ENCODE results near the gene LYST. TPM values are rescaled to one million over a fixed set of nuclear protein-coding genes. Genes with fewer than 3 reads are reported as not detected.
A peak's percentile ranks its signal among the peaks of the same experiment; 100 is the strongest.
"Not testable (repeated sequence)": the region's sequence is repeated elsewhere in the genome, so short reads cannot be mapped to it uniquely, and the experiment has no call there.

Gene LYST
- total RNA-seq, 8 experiments from 2014 or later: 9.1 to 28.5 (median 17.4) TPM

DNA sequence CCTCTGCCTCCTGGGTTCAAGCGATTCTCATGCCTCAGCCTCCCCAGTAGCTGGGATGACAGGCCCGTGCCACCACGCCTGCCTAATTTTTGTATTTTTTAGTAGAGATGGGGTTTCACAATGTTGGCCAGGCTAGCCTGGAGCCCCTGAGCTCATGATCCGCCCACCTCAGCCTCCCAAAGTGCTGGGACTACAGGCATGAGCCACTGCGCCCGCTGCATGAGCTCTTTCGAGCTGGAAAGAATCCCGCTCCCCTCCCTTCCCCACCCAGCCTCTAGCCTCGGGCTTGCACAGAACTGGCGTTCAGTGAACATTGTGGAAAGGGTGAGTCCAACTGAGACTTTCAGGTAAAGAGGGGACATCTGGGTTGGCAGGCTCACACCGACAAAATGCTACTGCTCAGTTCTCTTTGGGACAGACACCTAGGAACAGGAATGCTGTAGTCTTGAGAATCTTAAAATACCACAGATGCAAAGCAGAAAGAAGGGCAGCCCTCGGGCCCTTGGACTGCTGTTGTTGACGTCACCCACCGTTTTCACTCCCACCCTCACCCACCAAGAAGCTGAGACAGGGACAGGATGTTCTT lies 207.4 kb downstream of the LYST start:
- WGBS, 10 experiments: 86 to 100% (median 99%) methylated on average over 1 to 7 of the region's 14 CpGs; no CpG with 5 or more reads in 1 of the 10 experiments
- H3K27ac ChIP-seq: no peak overlapping the region
- no peak overlapping the region for H3K4me3 ChIP-seq
- H3K4me1 ChIP-seq (replicated peaks in 1 of 2): no peaks in the 10 kb centered on the region
- ATAC-seq (replicated peaks in 6 of 8): no peak
- in situ Hi-C loops (cut with MboI; ENCODE audit: low pct_unique_long_range_greater_than_20kb in 2 of 9, low sequenced_read_pairs in 9 of 9, unreplicated experiment in 9 of 9): no loop called here

DNA sequence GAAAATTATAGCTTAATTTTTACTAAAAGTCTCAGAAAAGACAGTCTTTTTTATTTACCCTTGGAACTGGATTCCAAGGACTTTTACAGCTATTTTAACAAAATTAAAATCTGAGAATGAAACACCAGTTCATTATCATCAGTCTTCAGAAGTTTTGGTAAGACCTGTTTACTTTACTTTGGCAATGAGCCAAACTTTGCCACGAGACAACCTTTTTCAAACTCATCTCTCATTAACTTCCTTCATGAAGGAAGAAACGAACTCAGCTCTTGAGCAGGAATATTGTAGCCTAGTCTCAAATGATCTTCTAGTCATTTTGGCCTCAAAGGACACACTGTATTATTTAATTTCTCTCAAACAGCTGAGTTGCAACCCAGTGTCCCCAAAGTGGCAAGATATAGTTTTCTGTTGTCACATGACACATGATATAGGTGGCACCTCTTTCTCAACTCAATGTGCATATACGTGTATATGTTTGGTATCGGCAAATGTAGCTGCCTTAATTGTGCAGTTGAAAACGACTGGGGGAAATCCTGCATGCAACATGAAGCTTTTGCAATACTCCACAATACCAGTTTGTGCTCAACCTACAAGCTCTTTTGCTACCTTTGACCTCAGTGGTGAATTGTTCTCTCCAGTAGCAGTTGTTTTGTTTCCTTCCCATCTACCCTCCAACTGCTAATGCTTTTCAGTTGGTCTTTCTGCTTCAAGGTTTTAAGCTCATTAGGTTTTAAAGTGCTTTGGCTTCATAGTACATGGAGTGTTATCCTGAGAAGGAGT lies 208.8 kb downstream of the LYST start:
- H3K4me1 ChIP-seq (replicated peaks in 1 of 2): no peaks in the 10 kb centered on the region
- no peak overlapping the region for H3K4me3 ChIP-seq
- WGBS, 10 experiments: 34 to 94% (median 80%) methylated on average over 1 to 5 of the region's 5 CpGs

GRCh38 chr1:235657269-235657668 lies 209.4 kb downstream of the LYST start:
- WGBS, 10 experiments: 20 to 86% (median 71%) methylated on average over 1 to 5 of the region's 5 CpGs
- ATAC-seq (replicated peaks in 6 of 8): peak in 3 of 8 experiments; percentile 42 to 97 (median 83)
- in situ Hi-C loops (cut with MboI; ENCODE audit: low pct_unique_long_range_greater_than_20kb in 2 of 9, low sequenced_read_pairs in 9 of 9, unreplicated experiment in 9 of 9): no loop called here

More for the DNA sequence above, 208.8 kb downstream of the LYST start:
- ATAC-seq (replicated peaks in 6 of 8): no peak
- H3K27ac ChIP-seq: no peak overlapping the region
- in situ Hi-C loops (cut with MboI; ENCODE audit: low pct_unique_long_range_greater_than_20kb in 2 of 9, low sequenced_read_pairs in 9 of 9, unreplicated experiment in 9 of 9): no loop called here

GRCh38 chr1:235652364-235652763 lies 214.3 kb downstream of the LYST start:
- 72 to 100% (median 91%) methylated on average over 2 to 11 of the region's 11 CpGs for WGBS, 10 experiments

More at GRCh38 chr1:235657269-235657668, 209.4 kb downstream of the LYST start:
- no peak overlapping the region for H3K4me3 ChIP-seq
- no peak overlapping the region for H3K27ac ChIP-seq
- H3K4me1 ChIP-seq (replicated peaks in 1 of 2): no peaks in the 10 kb centered on the region

DNA sequence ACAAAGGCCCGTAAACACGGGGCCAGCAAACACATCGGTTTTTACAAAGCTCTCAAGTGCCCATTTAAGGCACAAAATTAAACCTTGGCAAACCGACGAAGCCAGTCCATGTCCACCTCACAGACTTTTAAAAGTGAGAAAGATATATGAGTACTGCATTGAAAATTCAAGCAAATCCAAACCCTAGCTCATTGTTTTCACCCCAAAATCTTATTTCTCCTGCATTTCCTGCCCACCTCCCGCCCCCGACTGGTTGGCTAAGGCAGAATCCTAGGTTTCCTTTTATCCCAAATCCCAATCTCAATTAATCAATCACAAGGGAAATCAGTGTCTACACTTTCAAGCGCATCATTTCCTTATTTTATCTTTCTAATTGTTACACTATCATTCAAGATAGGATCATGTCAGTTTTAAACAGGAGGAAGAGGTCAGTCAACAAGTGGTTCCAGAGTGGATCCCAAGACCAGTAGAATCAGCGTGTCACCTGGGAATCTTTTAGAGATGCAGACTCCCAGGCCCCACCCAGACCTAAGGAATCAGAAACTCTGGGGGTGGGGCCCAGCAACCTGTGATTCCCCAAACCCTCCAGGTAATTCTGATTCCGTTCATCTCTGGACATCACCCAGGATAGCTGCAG lies 215.4 kb downstream of the LYST start:
- H3K4me1 ChIP-seq (replicated peaks in 1 of 2): peaks cover 4 to 5% of the 10 kb centered on the region in 2 donors
- no peak for ATAC-seq (replicated peaks in 6 of 8)
- H3K4me3 ChIP-seq: peak overlapping the region in 2 of 5 donors; percentile 98 to 99
- in situ Hi-C loops (cut with MboI; ENCODE audit: low pct_unique_long_range_greater_than_20kb in 2 of 9, low sequenced_read_pairs in 9 of 9, unreplicated experiment in 9 of 9): no loop called here
- WGBS, 10 experiments: 14 to 100% (median 58%) methylated on average over 1 to 10 of the region's 10 CpGs; no CpG with 5 or more reads in 1 of the 10 experiments
- H3K27ac ChIP-seq: no peak overlapping the region

More at GRCh38 chr1:235652364-235652763, 214.3 kb downstream of the LYST start:
- H3K4me1 ChIP-seq (replicated peaks in 1 of 2): peaks cover 4 to 5% of the 10 kb centered on the region in 2 donors
- no peak overlapping the region for H3K27ac ChIP-seq
- ATAC-seq (replicated peaks in 6 of 8): no peak
- no peak overlapping the region for H3K4me3 ChIP-seq
- in situ Hi-C loops (cut with MboI; ENCODE audit: low pct_unique_long_range_greater_than_20kb in 2 of 9, low sequenced_read_pairs in 9 of 9, unreplicated experiment in 9 of 9): no loop called here

DNA sequence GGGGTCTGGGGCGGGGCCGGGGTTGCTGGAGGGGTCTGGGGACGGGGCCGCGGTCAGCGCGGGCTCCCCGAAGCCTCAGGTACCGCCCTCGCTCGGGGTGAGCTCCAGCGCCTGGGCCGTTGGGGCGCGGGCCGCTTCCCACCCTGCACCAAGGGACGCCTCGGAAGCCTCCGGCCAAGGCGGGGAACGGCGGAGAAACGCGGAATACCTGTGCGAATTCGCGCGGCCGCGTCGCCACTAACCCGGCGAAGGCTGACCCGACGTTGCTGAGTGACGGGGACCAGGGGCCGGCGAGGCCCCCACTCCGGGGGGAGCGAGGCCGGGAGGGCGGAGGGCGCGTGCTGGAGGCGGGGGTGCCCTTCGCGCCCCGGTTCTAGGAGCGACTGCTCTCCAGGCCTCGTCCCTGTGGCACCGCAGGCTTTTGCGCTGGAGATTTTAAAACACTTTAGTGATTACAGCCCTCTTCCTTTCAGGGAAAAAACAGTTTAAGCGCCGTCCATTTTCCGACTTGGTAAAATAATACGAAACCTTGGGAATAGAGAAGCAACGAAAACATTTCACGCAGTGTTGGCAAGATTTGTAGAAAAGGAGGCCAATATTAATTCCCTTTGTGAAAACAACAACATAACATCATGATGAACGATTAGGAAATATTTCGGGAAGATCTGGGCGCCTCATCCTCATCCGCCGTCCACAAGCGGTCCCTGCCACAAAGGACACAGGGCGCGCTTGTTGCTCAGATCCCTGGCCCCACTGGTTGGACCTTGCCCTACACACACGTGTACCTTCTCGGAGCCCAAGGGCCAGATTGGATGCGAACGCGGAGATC lies 216.2 kb downstream of the LYST start:
- Histone ChIP-seq H3K4me1 (replicated peaks in 1 of 2) (peaks cover 4 to 5% of the 10 kb centered on the region in 2 donors), H3K4me3 (peak overlapping the region; percentile 64 to 100 (median 98)), H3K27ac (peak overlapping the region; percentile 2 to 24)
- 5 to 60% (median 25%) methylated on average over 1 to 19 of the region's 71 CpGs; no CpG with 5 or more reads in 1 of the 10 experiments for WGBS, 10 experiments
- ATAC-seq (replicated peaks in 6 of 8): peak in 7 of 8 experiments; percentile 26 to 67 (median 62)
- in situ Hi-C loops (cut with MboI; ENCODE audit: low pct_unique_long_range_greater_than_20kb in 2 of 9, low sequenced_read_pairs in 9 of 9, unreplicated experiment in 9 of 9): no loop called here

GRCh38 chr1:235649368-235650163 lies 217.1 kb downstream of the LYST start, which contains the start of gene GNG4:
GNG4 (minus strand) TSS chr1:235649784; CDS start chr1:235583838, 65,946 bp downstream.
- peak; percentile 30 to 79 (median 72) for ATAC-seq (replicated peaks in 6 of 8)
- Histone ChIP-seq H3K4me1 (replicated peaks in 1 of 2) (peaks cover 4 to 5% of the 10 kb centered on the region in 2 donors), H3K27ac (peak within 1 kb of the TSS; percentile 19 to 88), H3K4me3 (peak within 1 kb of the TSS; percentile 64 to 100 (median 98))
- 1% methylated on average over 32 of the region's 111 CpGs; no CpG with 5 or more reads in 9 of the 10 experiments for WGBS, 10 experiments
- in situ Hi-C loops (cut with MboI; ENCODE audit: low pct_unique_long_range_greater_than_20kb in 2 of 9, low sequenced_read_pairs in 9 of 9, unreplicated experiment in 9 of 9): no loop called here

DNA sequence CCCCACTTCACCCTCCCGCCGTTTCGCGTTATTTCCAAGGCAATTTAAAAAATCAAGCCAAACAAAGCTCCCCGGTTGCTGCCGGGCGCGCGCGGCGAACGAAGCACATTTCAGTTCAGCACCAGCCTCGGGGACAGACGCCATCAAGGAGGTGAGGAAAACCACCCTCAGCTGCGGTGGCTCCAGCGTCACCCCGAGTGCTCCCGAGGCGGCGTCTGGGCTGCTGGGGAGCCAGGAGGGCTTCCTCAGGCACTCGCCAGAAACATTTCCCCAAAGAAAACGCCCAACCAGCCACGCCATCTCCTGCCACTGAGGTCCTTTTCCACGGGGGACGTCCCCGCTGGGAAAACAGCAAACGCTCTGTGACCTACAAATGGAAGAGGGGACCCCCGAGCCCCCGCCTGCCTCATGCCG lies 217.7 kb downstream of the LYST start:
- 0 to 17% (median 0%) methylated on average over 1 to 18 of the region's 30 CpGs; no CpG with 5 or more reads in 4 of the 10 experiments for WGBS, 10 experiments
- ATAC-seq (replicated peaks in 6 of 8): peak; percentile 23 to 88 (median 47)
- peak overlapping the region; percentile 19 to 88 for H3K27ac ChIP-seq
- in situ Hi-C loops (cut with MboI; ENCODE audit: low pct_unique_long_range_greater_than_20kb in 2 of 9, low sequenced_read_pairs in 9 of 9, unreplicated experiment in 9 of 9): no loop called here
- peak overlapping the region; percentile 64 to 100 (median 98) for H3K4me3 ChIP-seq
- H3K4me1 ChIP-seq (replicated peaks in 1 of 2): peaks cover 4 to 5% of the 10 kb centered on the region in 2 donors

DNA sequence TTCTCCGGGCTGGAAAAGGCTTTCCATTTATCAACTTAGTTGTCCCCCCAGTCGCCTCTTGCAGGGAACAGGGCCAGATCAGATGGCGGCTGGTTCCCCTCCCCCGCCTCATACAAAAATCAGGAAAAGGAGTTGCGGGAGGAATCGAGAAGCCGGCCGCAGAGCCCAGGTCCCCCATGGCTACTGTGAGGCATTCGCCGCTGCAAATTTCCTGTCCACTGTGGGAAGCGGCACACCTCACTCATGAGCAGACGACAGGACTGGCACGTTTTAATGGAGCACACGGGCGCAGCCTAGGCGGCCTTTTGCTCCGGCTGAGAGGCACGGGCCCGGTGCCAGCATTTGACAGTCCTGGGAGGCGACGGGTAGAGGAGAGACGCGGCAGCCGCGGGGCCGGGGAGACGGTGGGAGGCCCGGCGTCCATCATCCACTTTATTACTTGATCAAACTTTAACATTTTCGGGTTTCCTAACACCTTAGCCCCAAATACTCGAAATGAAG lies 218.2 kb downstream of the LYST start:
- WGBS, 10 experiments: 0 to 40% (median 6%) methylated on average over 1 to 25 of the region's 31 CpGs; no CpG with 5 or more reads in 1 of the 10 experiments
- peak; percentile 8 to 38 (median 22) for ATAC-seq (replicated peaks in 6 of 8)
- Histone ChIP-seq H3K4me1 (replicated peaks in 1 of 2) (peaks cover 5 to 7% of the 10 kb centered on the region in 2 donors), H3K4me3 (peak overlapping the region; percentile 64 to 100 (median 98)), H3K27ac (peak overlapping the region in 1 of 2 donors; percentile 88)
- in situ Hi-C loops (cut with MboI; ENCODE audit: low pct_unique_long_range_greater_than_20kb in 2 of 9, low sequenced_read_pairs in 9 of 9, unreplicated experiment in 9 of 9): no loop called here

GRCh38 chr1:235647537-235647936 lies 219.2 kb downstream of the LYST start:
- H3K4me1 ChIP-seq (replicated peaks in 1 of 2): peaks cover 11 to 16% of the 10 kb centered on the region in 2 donors
- in situ Hi-C loops (cut with MboI; ENCODE audit: low pct_unique_long_range_greater_than_20kb in 2 of 9, low sequenced_read_pairs in 9 of 9, unreplicated experiment in 9 of 9); H3K27ac ChIP-seq; H3K4me3 ChIP-seq; ATAC-seq (replicated peaks in 6 of 8): not testable (repeated sequence)
- WGBS, 10 experiments: 60 to 100% (median 81%) methylated on average over 1 to 12 of the region's 12 CpGs; no CpG with 5 or more reads in 2 of the 10 experiments

GRCh38 chr1:235646463-235646862 lies 220.2 kb downstream of the LYST start:
- H3K4me1 ChIP-seq (replicated peaks in 1 of 2): peaks cover 11 to 26% of the 10 kb centered on the region in 2 donors
- no peak for ATAC-seq (replicated peaks in 6 of 8)

More at GRCh38 chr1:235646463-235646862, 220.2 kb downstream of the LYST start:
- H3K27ac ChIP-seq: no peak overlapping the region
- in situ Hi-C loops (cut with MboI; ENCODE audit: low pct_unique_long_range_greater_than_20kb in 2 of 9, low sequenced_read_pairs in 9 of 9, unreplicated experiment in 9 of 9): no loop called here
- H3K4me3 ChIP-seq: no peak overlapping the region
- 59 to 97% (median 77%) methylated on average over 1 to 9 of the region's 9 CpGs for WGBS, 10 experiments
